A673 (cell line): Measurements from ENCODE around the gene TSPO.

Source experiments
- CTCF ChIP-seq: fragments of 300-800, 200-600 bp; sonication (generic); conservative IDR thresholded peaks from 2 replicates; pipeline ENCODE4 v1.5.1; 2017; ENCODE audit warnings: low read depth, mild to moderate bottlenecking, antibody characterized with exemption, low read length, moderate library complexity, mixed read lengths
- EZH2 ChIP-seq: fragments of 200-600 bp; sonication (generic); IDR thresholded peaks from 2 replicates; pipeline ENCODE4 v1.6.1; 2017; ENCODE audit warnings: borderline replicate concordance, low read depth, mild to moderate bottlenecking, mixed read lengths, antibody characterized with exemption, low read length; ENCODE audit not compliant: poor library complexity, severe bottlenecking

- TF ChIP-seq CTCF: no peak
- no peak for TF ChIP-seq EZH2
Observed at GRCh38 chr22:43156413-43156812, 5.1 kb downstream of the TSPO start.
